H1 (cell line): ENCODE results near the gene BIK.

Experiments used
- BRCA1 ChIP-seq: IDR thresholded peaks from 2 replicates; pipeline ENCODE4 v1.6.1; 2012; ENCODE audit warnings: low read depth, low read length, improper control_type of control experiment
- CREB1 ChIP-seq: IDR thresholded peaks from 2 replicates; pipeline ENCODE4 v1.6.1; 2012; ENCODE audit warnings: inconsistent platforms
- EZH2 ChIP-seq: fragments of 200-600 bp; sonication (generic); IDR thresholded peaks from 2 replicates; pipeline ENCODE4 v1.7.1; 2012; ENCODE audit warnings: low read depth, mild to moderate bottlenecking, moderate library complexity, low read length, inconsistent platforms; ENCODE audit not compliant: severe bottlenecking
- POLR2A ChIP-seq, 2 experiments: IDR thresholded peaks; 1 replicate in 1 of 2; 2 replicates in 1 of 2; pipeline ENCODE4 v1.6.1; 2011; ENCODE audit warnings: low read depth in 2 of 2, low read length in 2 of 2, mild to moderate bottlenecking in 2 of 2; ENCODE audit errors: control extremely low read depth in 1 of 2
- SUZ12 ChIP-seq: fragments of 200-600 bp; sonication (generic); IDR thresholded peaks from 2 replicates; pipeline ENCODE4 v1.6.1; 2012; ENCODE audit warnings: mild to moderate bottlenecking, inconsistent platforms, low read length, moderate library complexity, mixed read lengths
- TAF1 ChIP-seq: IDR thresholded peaks from 2 replicates; pipeline ENCODE4 v1.6.1; 2011; ENCODE audit warnings: mild to moderate bottlenecking, low read depth, low read length
- TF ChIP-seq, protein P1 (sequence below), 3 experiments: IDR thresholded peaks; 1 replicate in 2 of 3; 2 replicates in 1 of 3; pipeline versions ENCODE4 v1.5.1 to v1.6.1; 2011; ENCODE audit warnings: low read length in 3 of 3, mild to moderate bottlenecking in 3 of 3, inconsistent platforms in 2 of 3, low read depth in 1 of 3, moderate library complexity in 1 of 3; ENCODE audit not compliant: insufficient read depth in 1 of 3; ENCODE audit errors: control extremely low read depth in 1 of 3

DNA sequence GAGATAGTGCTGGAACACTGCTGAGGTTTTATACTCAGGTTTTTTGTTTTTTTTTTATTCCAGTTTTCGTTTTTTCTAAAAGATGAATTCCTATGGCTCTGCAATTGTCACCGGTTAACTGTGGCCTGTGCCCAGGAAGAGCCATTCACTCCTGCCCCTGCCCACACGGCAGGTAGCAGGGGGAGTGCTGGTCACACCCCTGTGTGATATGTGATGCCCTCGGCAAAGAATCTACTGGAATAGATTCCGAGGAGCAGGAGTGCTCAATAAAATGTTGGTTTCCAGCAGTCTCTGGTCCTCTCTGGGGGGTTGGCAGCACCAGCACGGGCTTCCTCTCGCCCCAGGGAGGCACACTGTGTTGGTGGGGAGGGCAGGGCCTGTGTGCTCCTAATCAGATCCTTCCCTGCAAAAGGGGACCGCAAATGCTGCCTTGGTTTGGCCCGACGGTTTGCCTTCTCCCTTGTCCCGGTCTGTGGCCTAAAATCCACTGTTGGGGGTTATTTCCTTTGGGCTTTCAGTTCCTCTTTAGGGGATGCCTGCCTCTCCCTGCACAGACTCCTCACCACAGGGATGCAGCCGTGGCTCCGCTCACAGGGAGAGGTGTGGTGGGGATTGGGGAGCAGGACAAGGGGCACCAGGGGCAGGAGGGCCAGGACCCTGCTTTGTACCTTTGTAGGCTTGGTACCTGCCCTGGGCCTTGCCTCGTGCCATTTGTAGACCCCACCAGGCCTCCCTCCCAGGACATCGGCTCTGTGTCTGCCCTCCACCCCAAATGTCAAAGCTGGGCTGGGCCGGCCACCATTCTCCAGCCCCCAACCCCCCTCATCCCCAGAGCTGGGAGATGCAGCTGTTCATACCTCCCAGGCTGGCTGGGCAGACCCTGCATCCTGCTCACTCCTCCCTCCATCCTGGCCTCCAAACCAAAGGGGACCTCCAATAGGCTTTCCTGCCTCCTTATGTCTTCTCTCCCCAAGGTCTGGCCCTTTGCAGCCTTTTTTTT lies 19.2 kb downstream of the BIK start:
- TF ChIP-seq SUZ12 (no peak), TAF1 (no peak), POLR2A (IDR thresholded peaks at IDR 0.05; ENCODE audit: control extremely low read depth in 1 of 2, low read depth in 2 of 2, low read length in 2 of 2) (no peak), BRCA1 (no peak), EZH2 (no peak), CREB1 (no peak)
- TF ChIP-seq, protein P1, sequence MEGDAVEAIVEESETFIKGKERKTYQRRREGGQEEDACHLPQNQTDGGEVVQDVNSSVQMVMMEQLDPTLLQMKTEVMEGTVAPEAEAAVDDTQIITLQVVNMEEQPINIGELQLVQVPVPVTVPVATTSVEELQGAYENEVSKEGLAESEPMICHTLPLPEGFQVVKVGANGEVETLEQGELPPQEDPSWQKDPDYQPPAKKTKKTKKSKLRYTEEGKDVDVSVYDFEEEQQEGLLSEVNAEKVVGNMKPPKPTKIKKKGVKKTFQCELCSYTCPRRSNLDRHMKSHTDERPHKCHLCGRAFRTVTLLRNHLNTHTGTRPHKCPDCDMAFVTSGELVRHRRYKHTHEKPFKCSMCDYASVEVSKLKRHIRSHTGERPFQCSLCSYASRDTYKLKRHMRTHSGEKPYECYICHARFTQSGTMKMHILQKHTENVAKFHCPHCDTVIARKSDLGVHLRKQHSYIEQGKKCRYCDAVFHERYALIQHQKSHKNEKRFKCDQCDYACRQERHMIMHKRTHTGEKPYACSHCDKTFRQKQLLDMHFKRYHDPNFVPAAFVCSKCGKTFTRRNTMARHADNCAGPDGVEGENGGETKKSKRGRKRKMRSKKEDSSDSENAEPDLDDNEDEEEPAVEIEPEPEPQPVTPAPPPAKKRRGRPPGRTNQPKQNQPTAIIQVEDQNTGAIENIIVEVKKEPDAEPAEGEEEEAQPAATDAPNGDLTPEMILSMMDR (IDR thresholded peaks at IDR 0.05; ENCODE audit: control extremely low read depth in 1 of 3, insufficient read depth in 1 of 3, low read depth in 1 of 3, low read length in 3 of 3): no peak
